Neuronal stem cell (in vitro differentiated cells): ENCODE data around the gene CFAP43.

ENCODE experiments used
- DNase-seq: peaks from one replicate; pipeline ENCODE4 v3.0.0-alpha.2; 2013; ENCODE audit warnings: low spot score
- H2AFZ ChIP-seq: one replicate; pipeline ENCODE4 v1.6.1; 2013; ENCODE audit warnings: mild to moderate bottlenecking, low read length, inconsistent platforms
- H2AK5ac ChIP-seq: 2 replicates; pipeline ENCODE4 v1.6.1; 2013; ENCODE audit warnings: low read depth, mild to moderate bottlenecking, inconsistent platforms, low read length, moderate library complexity, mixed read lengths
- H2BK120ac ChIP-seq: 2 replicates; pipeline ENCODE4 v1.6.1; 2013; ENCODE audit warnings: low read depth, mild to moderate bottlenecking, inconsistent platforms, low read length, moderate library complexity, mixed read lengths
- H2BK12ac ChIP-seq: one replicate; pipeline ENCODE4 v1.6.1; 2013; ENCODE audit warnings: low read length, inconsistent platforms
- H2BK15ac ChIP-seq: 2 replicates; pipeline ENCODE4 v1.6.1; 2013; ENCODE audit warnings: mild to moderate bottlenecking, low read length, inconsistent platforms, mixed read lengths
- H2BK5ac ChIP-seq: one replicate; pipeline ENCODE4 v1.6.1; 2013; ENCODE audit warnings: inconsistent platforms, mild to moderate bottlenecking, low read length, moderate library complexity
- H3K14ac ChIP-seq: one replicate; pipeline ENCODE4 v1.6.1; 2013; ENCODE audit warnings: low read length, inconsistent platforms
- H3K18ac ChIP-seq: 2 replicates; pipeline ENCODE4 v1.6.1; 2013; ENCODE audit warnings: low read length, inconsistent platforms
- H3K23ac ChIP-seq: 2 replicates; pipeline ENCODE4 v1.6.1; 2013; ENCODE audit warnings: low read depth, mild to moderate bottlenecking, mixed read lengths, low read length, inconsistent platforms; ENCODE audit not compliant: poor library complexity
- H3K27ac ChIP-seq: replicated peaks from 3 replicates; pipeline ENCODE4 v1.5.1; 2013; ENCODE audit warnings: low read length, inconsistent platforms
- H3K27me3 ChIP-seq, 3 experiments: 2 replicates each; pipeline ENCODE4 v1.6.1; 2013; ENCODE audit warnings: low read length in 3 of 3, mild to moderate bottlenecking in 2 of 3, inconsistent platforms in 1 of 3, low read depth in 1 of 3, mixed read lengths in 1 of 3, moderate library complexity in 1 of 3; ENCODE audit not compliant: control insufficient read depth in 3 of 3, insufficient read depth in 3 of 3
- H3K36me3 ChIP-seq, 2 donors: replicated peaks in 1 of 2; 2 replicates each; pipeline ENCODE4 v1.6.1; 2013; ENCODE audit warnings: low read length in 2 of 2; ENCODE audit not compliant: control insufficient read depth in 2 of 2, insufficient read depth in 2 of 2
- H3K4ac ChIP-seq: 2 replicates; pipeline ENCODE4 v1.6.1; 2013; ENCODE audit warnings: inconsistent platforms, mild to moderate bottlenecking, low read length, moderate library complexity
- H3K4me1 ChIP-seq, 2 donors: 1 replicate in 1 of 2; 2 replicates in 1 of 2; pipeline ENCODE4 v1.6.1; 2013; ENCODE audit warnings: low read length in 2 of 2, low read depth in 1 of 2; ENCODE audit not compliant: control insufficient read depth in 2 of 2, insufficient read depth in 1 of 2
- H3K4me2 ChIP-seq: one replicate; pipeline ENCODE4 v1.6.1; 2013; ENCODE audit warnings: mild to moderate bottlenecking, low read length, inconsistent platforms; ENCODE audit not compliant: insufficient read depth, poor library complexity, severe bottlenecking
- H3K4me3 ChIP-seq, 2 donors: 2 replicates each; pipeline ENCODE4 v1.5.1; 2013; ENCODE audit warnings: low read length in 2 of 2, mild to moderate bottlenecking in 2 of 2, inconsistent platforms in 1 of 2, moderate library complexity in 1 of 2
- H3K79me1 ChIP-seq: one replicate; pipeline ENCODE4 v1.6.1; 2013; ENCODE audit warnings: low read depth, mild to moderate bottlenecking, inconsistent platforms, low read length, moderate library complexity
- H3K9ac ChIP-seq: one replicate; pipeline ENCODE4 v1.6.1; 2013; ENCODE audit warnings: mild to moderate bottlenecking, low read depth, low read length, inconsistent platforms; ENCODE audit not compliant: poor library complexity
- H3K9me3 ChIP-seq, 2 donors: replicated peaks in 1 of 2; 2 replicates each; pipeline versions ENCODE3 to v1.6.1; 2013; ENCODE audit warnings: low read length in 2 of 2, mild to moderate bottlenecking in 2 of 2, inconsistent platforms in 1 of 2, low read depth in 1 of 2, mixed read lengths in 1 of 2, moderate library complexity in 1 of 2; ENCODE audit not compliant: control insufficient read depth in 2 of 2, insufficient read depth in 1 of 2
- H4K8ac ChIP-seq: one replicate; pipeline ENCODE4 v1.6.1; 2013; ENCODE audit warnings: low read depth, mild to moderate bottlenecking, inconsistent platforms, low read length, moderate library complexity
- H4K91ac ChIP-seq: one replicate; pipeline ENCODE4 v1.6.1; 2013; ENCODE audit warnings: low read length, low read depth, mild to moderate bottlenecking, inconsistent platforms; ENCODE audit not compliant: poor library complexity
- WGBS, 2 donors: extraction: QIAGEN DNeasy Blood & Tissue Kit; methylation state at CpG; one replicate each; pipeline ENCODE4 v1.1.7; 2013; ENCODE audit warnings: missing lambda C conversion rate in 2 of 2, mixed read lengths in 1 of 2; ENCODE audit not compliant: insufficient read length in 2 of 2, insufficient replicate concordance in 1 of 2; ENCODE audit errors: extremely low coverage in 2 of 2; 5-methylcytosine and 5-hydroxymethylcytosine counted together

CFAP43 gene

DNA sequence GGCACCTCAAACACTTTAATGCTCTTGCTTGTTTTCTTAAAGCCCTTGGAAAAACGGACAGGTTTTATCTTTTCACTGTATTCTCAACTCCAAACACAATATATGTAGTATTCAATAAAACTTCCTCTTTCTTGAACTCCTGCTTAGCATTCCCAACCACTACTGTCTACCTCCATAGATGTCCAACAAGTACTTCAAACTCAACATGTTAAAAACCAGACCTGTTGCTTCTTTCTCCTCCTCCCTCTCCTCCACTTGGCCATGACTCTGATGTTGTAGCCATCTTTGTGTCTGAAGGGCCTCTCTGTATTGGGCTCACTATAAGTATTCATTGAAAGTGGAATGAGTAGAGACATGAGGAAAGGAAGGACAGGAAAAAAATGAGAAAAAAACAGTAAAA, 130.3 kb downstream of the CFAP43 start:
- H3K18ac ChIP-seq = no peak overlapping the region
- H4K91ac ChIP-seq = no peak overlapping the region
- DNase-seq = no peak
- H3K4me1 ChIP-seq = no peaks in the 10 kb centered on the region
- no peak overlapping the region for H3K23ac ChIP-seq
- no peak overlapping the region for H2BK12ac ChIP-seq
- H3K9ac ChIP-seq = no peak overlapping the region
- H2BK120ac ChIP-seq = no peak overlapping the region
- H3K4me2 ChIP-seq = no peak overlapping the region
- H3K36me3 ChIP-seq = no peaks in the 10 kb centered on the region
- H3K4me3 ChIP-seq = no peak overlapping the region
- no peak overlapping the region for H3K14ac ChIP-seq
- no peak overlapping the region for H3K27ac ChIP-seq
- H3K79me1 ChIP-seq = no peaks in the 10 kb centered on the region
- H2BK5ac ChIP-seq = no peak overlapping the region
- H2BK15ac ChIP-seq = no peak overlapping the region
- H3K4ac ChIP-seq = no peak overlapping the region
- H3K9me3 ChIP-seq = peaks cover under 1 to 4% of the 10 kb centered on the region in 2 donors
- peaks cover 0 to 22% (median 0%) of the 10 kb centered on the region in 3 experiments for H3K27me3 ChIP-seq
- H4K8ac ChIP-seq = no peak overlapping the region
- H2AK5ac ChIP-seq = no peak overlapping the region
- no peak overlapping the region for H2AFZ ChIP-seq
- WGBS, 2 donors = no CpG with 5 or more reads among the region's 1 CpG

DNA sequence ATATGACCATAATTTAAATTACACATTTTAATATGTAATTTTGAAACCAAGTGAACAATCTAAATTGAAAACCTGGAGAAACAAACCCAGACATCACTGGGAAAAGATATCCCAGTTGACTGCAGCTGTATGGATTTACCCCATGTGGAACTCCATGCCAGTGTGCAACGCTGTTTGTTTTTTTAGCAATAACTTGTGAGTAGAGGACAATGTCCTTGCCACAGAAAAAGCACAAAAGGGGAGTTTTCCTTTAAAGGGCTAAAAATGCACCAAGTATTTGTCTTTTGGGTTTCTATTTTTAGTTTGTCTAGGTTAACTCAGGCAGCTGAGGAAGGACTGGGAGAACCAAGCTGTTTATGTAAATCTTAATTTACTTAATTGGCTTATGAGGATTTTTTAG, 131.4 kb downstream of the CFAP43 start:
- Histone ChIP-seq H3K4me3 (no peak overlapping the region), H2BK12ac (no peak overlapping the region), H3K14ac (no peak overlapping the region), H3K4me2 (no peak overlapping the region), H4K8ac (no peak overlapping the region), H3K9me3 (peaks cover 3 to 7% of the 10 kb centered on the region in 2 donors), H2AK5ac (no peak overlapping the region), H2AFZ (no peak overlapping the region), H4K91ac (no peak overlapping the region), H3K23ac (no peak overlapping the region), H2BK120ac (no peak overlapping the region), H3K27ac (no peak overlapping the region), H3K27me3 (peaks cover 0 to 22% (median 0%) of the 10 kb centered on the region in 3 experiments), H3K18ac (no peak overlapping the region), H2BK5ac (no peak overlapping the region), H3K4me1 (no peaks in the 10 kb centered on the region), H2BK15ac (no peak overlapping the region), H3K36me3 (no peaks in the 10 kb centered on the region), H3K4ac (no peak overlapping the region), H3K79me1 (no peaks in the 10 kb centered on the region), H3K9ac (no peak overlapping the region)
- no peak for DNase-seq
- WGBS, 2 donors = no CpG with 5 or more reads among the region's 1 CpG

DNA sequence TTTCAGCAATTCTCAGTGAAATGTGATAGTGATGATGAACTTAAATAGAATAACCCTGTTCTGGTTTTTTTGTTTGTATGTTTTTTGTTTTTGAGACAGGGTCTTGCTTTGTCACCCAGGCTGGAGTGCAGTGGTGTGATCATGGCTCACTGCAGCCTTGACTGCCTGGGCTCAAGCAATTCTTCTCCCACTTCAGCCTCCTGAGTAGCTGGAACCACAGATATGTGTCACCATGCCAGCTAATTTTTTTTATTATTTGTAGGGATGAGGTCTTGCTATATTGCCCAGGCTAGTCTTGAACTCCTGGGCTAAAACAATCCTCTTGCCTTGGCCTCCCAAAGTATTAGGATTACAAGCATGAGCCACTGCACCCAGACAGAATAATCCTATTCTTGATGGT, 132.2 kb downstream of the CFAP43 start:
- Histone ChIP-seq H3K4me2 (no peak overlapping the region), H3K9ac (no peak overlapping the region), H4K91ac (no peak overlapping the region), H4K8ac (no peak overlapping the region), H3K4ac (no peak overlapping the region), H3K36me3 (no peaks in the 10 kb centered on the region), H3K27me3 (peaks cover 0 to 21% (median 0%) of the 10 kb centered on the region in 3 experiments), H3K4me3 (no peak overlapping the region), H3K14ac (no peak overlapping the region), H2BK12ac (no peak overlapping the region), H2AFZ (no peak overlapping the region), H3K18ac (no peak overlapping the region), H2BK120ac (no peak overlapping the region), H3K4me1 (no peaks in the 10 kb centered on the region), H3K9me3 (peaks cover 3 to 7% of the 10 kb centered on the region in 2 donors), H2BK15ac (no peak overlapping the region), H3K23ac (no peak overlapping the region), H2AK5ac (no peak overlapping the region), H2BK5ac (no peak overlapping the region), H3K27ac (no peak overlapping the region), H3K79me1 (no peaks in the 10 kb centered on the region)
- no peak for DNase-seq

DNA sequence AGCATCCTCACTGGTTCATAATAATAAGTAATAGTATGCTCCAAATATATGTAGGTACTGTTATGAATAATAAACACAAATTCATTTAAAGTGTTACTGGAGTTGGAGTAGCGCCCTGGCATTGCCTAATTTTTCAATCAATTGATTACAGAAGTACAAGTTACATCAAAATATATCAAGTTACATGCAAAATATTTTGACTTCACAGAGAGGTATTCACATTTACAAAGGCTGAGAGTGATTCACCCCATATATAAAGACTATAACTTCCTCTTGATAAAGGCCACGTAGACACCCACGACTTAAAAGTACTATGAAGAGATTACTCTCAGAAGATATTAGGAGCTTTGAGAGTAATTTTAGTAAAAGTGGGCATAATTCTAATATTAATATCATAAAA, 132.9 kb downstream of the CFAP43 start:
- Histone ChIP-seq H2BK120ac (no peak overlapping the region), H3K4ac (no peak overlapping the region), H3K9ac (no peak overlapping the region), H4K8ac (no peak overlapping the region), H2BK12ac (no peak overlapping the region), H3K4me1 (no peaks in the 10 kb centered on the region), H2BK5ac (no peak overlapping the region), H3K9me3 (peaks cover 3 to 7% of the 10 kb centered on the region in 2 donors), H2AFZ (no peak overlapping the region), H4K91ac (no peak overlapping the region), H3K18ac (no peak overlapping the region), H3K4me2 (no peak overlapping the region), H3K23ac (no peak overlapping the region), H2BK15ac (no peak overlapping the region), H3K4me3 (no peak overlapping the region), H3K27ac (no peak overlapping the region), H3K36me3 (no peaks in the 10 kb centered on the region), H3K27me3 (peaks cover 0 to 14% (median 0%) of the 10 kb centered on the region in 3 experiments), H3K79me1 (no peaks in the 10 kb centered on the region), H2AK5ac (no peak overlapping the region), H3K14ac (no peak overlapping the region)
- no CpG with 5 or more reads among the region's 3 CpGs for WGBS, 2 donors
- DNase-seq = no peak
